ENCODE data around the gene ZNF17. TPM values are rescaled to one million over a fixed set of nuclear protein-coding genes. Genes with fewer than 3 reads are reported as not detected.

Gene ZNF17
- total RNA-seq, 1 experiment from 2014 or later, result 5.1 TPM

DNA sequence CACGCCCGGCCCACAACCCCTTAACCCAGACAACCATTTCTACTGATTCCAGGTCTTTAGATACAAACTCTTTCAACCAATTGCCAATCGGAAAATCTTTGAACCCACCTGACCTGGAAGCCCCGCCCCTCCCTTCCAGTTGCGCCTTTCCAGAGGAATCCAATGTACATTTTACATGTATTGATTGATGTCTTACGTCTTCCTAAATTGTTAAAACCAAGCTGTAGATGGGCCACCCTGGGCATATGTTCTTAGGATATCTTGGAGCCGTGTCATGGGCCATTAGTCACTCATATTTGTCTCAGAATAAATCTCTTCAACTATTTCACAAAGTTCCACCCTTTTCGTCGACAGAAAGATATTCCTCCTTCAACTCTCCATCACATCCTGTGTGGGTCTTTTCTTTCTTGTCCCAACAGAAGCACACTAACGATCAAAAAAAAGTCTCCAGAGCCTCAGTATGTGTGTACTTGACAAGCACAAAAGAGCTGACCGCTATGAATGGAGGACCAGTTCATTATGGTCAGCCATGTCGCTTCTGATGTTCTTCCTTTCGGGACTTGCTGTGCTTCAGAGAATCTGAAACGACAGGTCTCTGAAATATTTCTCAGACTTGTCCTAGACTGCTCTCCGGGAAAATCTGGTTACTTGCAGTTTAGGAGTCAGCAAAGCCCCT is 23.6 kb downstream of the ZNF17 start:
- Histone ChIP-seq H3K27ac (ENCODE audit: low read depth, low read length) (0 out of 2 replicates have a peak overlapping the region, but pooled peaks have one; percentile 1), H3K9me2 (ENCODE audit: insufficient read depth) (no peaks in the 10 kb centered on the region), H3K4me2 (ENCODE audit: low read length) (peak overlapping the region; percentile 97), H3K4me3 (replicated peaks in 1 of 2; ENCODE audit: low read depth in 1 of 2, low read length in 2 of 2) (peak overlapping the region; percentile 90 to 97), H3K36me3 (ENCODE audit: control insufficient read depth in 1 of 2, insufficient read depth in 2 of 2, low read length in 2 of 2) (peaks cover 3 to 10% of the 10 kb centered on the region in 2 experiments; a peak in 1 of 4 replicates), H2AFZ (ENCODE audit: low read depth, low read length, poor library complexity, severe bottlenecking) (peak overlapping the region; percentile 84), H4K20me1 (ENCODE audit: insufficient read depth) (no peaks in the 10 kb centered on the region), H3K4me1 (ENCODE audit: control insufficient read depth in 1 of 2, insufficient read depth in 2 of 2, low read length in 2 of 2) (peaks cover 0 to 16% of the 10 kb centered on the region in 2 experiments; a peak in 3 of 4 replicates), H3K79me2 (ENCODE audit: insufficient read depth, low read length) (peaks cover 38% of the 10 kb centered on the region), H3K9me3 (ENCODE audit: control insufficient read depth in 1 of 2, insufficient read depth in 1 of 2, low read depth in 1 of 2, low read length in 2 of 2) (no peaks in the 10 kb centered on the region; a peak in 1 of 4 replicates), H3K9ac (ENCODE audit: low read length) (peak overlapping the region; percentile 84; the same call in 1 of the 2 replicates), H3K27me3 (ENCODE audit: insufficient read depth, low read length) (no peaks in the 10 kb centered on the region)
- CTCF ChIA-PET, result no interaction called here
- intact Hi-C loops (cut with micrococcal nuclease), result loop anchor here (10.0 kb wide), 1 partner anchor 140 kb away; the partner anchor contains the start of gene ZNF416
- RAD21 ChIA-PET (ENCODE audit: low non-redundant PET in 1 of 2, low total read pairs in 2 of 2, uncharacterized antibody in 2 of 2, unreplicated experiment in 2 of 2), result no interaction called here
- POLR2A ChIA-PET, result interaction anchor here (0.6 to 1.1 kb wide), 4 partner anchors 8 to 247 kb away, joined by 3 read pairs; partner anchors contain the start of genes ZNF548 and ZNF551
- TSS peak; percentile 92 for BruUV-seq (replicated peaks)
- ATAC-seq (peak; percentile 4), DNase-seq (ENCODE audit: low read depth, low spot score) (no peak)
- TF ChIP-seq FOSL1 (IDR thresholded peaks at IDR 0.05; ENCODE audit: low read depth), result no peak
- no peak for TF ChIP-seq CBX3 (IDR thresholded peaks at IDR 0.05; ENCODE audit: low read depth)
- TF ChIP-seq JUND (IDR thresholded peaks at IDR 0.05), result no peak
- TF ChIP-seq EGR1 (IDR thresholded peaks at IDR 0.05; ENCODE audit: low read depth), result no peak
- no peak for TF ChIP-seq POLR2A (IDR thresholded peaks at IDR 0.05; ENCODE audit: borderline replicate concordance, extremely low read depth, insufficient read depth, insufficient read length)
- TF ChIP-seq, protein P1, sequence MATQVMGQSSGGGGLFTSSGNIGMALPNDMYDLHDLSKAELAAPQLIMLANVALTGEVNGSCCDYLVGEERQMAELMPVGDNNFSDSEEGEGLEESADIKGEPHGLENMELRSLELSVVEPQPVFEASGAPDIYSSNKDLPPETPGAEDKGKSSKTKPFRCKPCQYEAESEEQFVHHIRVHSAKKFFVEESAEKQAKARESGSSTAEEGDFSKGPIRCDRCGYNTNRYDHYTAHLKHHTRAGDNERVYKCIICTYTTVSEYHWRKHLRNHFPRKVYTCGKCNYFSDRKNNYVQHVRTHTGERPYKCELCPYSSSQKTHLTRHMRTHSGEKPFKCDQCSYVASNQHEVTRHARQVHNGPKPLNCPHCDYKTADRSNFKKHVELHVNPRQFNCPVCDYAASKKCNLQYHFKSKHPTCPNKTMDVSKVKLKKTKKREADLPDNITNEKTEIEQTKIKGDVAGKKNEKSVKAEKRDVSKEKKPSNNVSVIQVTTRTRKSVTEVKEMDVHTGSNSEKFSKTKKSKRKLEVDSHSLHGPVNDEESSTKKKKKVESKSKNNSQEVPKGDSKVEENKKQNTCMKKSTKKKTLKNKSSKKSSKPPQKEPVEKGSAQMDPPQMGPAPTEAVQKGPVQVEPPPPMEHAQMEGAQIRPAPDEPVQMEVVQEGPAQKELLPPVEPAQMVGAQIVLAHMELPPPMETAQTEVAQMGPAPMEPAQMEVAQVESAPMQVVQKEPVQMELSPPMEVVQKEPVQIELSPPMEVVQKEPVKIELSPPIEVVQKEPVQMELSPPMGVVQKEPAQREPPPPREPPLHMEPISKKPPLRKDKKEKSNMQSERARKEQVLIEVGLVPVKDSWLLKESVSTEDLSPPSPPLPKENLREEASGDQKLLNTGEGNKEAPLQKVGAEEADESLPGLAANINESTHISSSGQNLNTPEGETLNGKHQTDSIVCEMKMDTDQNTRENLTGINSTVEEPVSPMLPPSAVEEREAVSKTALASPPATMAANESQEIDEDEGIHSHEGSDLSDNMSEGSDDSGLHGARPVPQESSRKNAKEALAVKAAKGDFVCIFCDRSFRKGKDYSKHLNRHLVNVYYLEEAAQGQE (IDR thresholded peaks at IDR 0.05; ENCODE audit: low read depth), result no peak
- TF ChIP-seq, protein P2, sequence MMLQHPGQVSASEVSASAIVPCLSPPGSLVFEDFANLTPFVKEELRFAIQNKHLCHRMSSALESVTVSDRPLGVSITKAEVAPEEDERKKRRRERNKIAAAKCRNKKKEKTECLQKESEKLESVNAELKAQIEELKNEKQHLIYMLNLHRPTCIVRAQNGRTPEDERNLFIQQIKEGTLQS (IDR thresholded peaks at IDR 0.05), result no peak
- no peak for TF ChIP-seq SIN3A (IDR thresholded peaks at IDR 0.05; ENCODE audit: low read depth)
- TF ChIP-seq EZH2 (IDR thresholded peaks at IDR 0.05), result no peak
- TF ChIP-seq ZNF274 (IDR thresholded peaks at IDR 0.05; ENCODE audit: low read depth, low read length), result no peak
- no peak for TF ChIP-seq YY1 (IDR thresholded peaks at IDR 0.05; ENCODE audit: extremely low read depth, insufficient replicate concordance, low read depth, low read length)
- TF ChIP-seq, protein P3, sequence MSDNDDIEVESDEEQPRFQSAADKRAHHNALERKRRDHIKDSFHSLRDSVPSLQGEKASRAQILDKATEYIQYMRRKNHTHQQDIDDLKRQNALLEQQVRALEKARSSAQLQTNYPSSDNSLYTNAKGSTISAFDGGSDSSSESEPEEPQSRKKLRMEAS (IDR thresholded peaks at IDR 0.05), result no peak

Measured in HCT116 (cell line).